Activated CD8-positive, alpha-beta T cell treated with anti-CD3 and anti-CD28 coated beads for 36 hours (primary cell): ENCODE data around the gene PDCD11. TPM values are rescaled to one million over a fixed set of nuclear protein-coding genes. Genes with fewer than 3 reads are reported as not detected.

Source experiments
- ATAC-seq: fragments of 200-7000 bp; cut with Tn5 transposase; one replicate; pipeline ENCODE4 v1.10.0; 2021; ENCODE audit warnings: mild to moderate bottlenecking, moderate library complexity
- CTCF ChIA-PET: fragments of 350-600 bp; sonication (Branson Sonifier 250); formaldehyde crosslinking; loops from one replicate; lab custom pipeline; 2021; ENCODE audit warnings: antibody characterized with exemption; lab: Charles Lee
- POLR2A ChIA-PET: fragments of 350-600 bp; sonication (Branson Sonifier 250); formaldehyde crosslinking; loops from one replicate; lab custom pipeline; 2021; ENCODE audit warnings: antibody characterized with exemption; lab: Charles Lee
- DNase-seq: peaks from one replicate; pipeline ENCODE4 v3.0.0-alpha.2; 2020
- H3K27ac Mint-ChIP-seq: one replicate; pipeline ENCODE4 v1.8.0; 2021; ENCODE audit warnings: mild to moderate bottlenecking, mixed read lengths
- H3K27me3 Mint-ChIP-seq: one replicate; pipeline ENCODE4 v1.8.0; 2021; ENCODE audit warnings: mixed read lengths
- H3K36me3 Mint-ChIP-seq: one replicate; pipeline ENCODE4 v1.8.0; 2021; ENCODE audit warnings: low read depth, mixed read lengths
- H3K4me1 Mint-ChIP-seq: one replicate; pipeline ENCODE4 v1.8.0; 2021; ENCODE audit warnings: low read depth, mixed read lengths
- H3K4me3 Mint-ChIP-seq: one replicate; pipeline ENCODE4 v1.8.0; 2021; ENCODE audit warnings: mild to moderate bottlenecking, moderate library complexity, mixed read lengths
- H3K9me3 Mint-ChIP-seq: one replicate; pipeline ENCODE4 v1.8.0; 2021; ENCODE audit warnings: mixed read lengths
- CTCF ChIP-seq: fragments of 200-600 bp; IDR thresholded peaks from one replicate; pipeline ENCODE4 v1.8.0; 2022; ENCODE audit warnings: antibody characterized with exemption, mild to moderate bottlenecking
- intact Hi-C: fragments of 100-400 bp; cut with micrococcal nuclease; formaldehyde crosslinking; loops from one replicate; pipeline ENCODE4 v1.10.0; 2022
- total RNA-seq, 2 experiments: library from RNA; stranded (reverse); gene quantifications; one replicate each; pipeline ENCODE4 v1.2.3, GENCODE V29; 2021

PDCD11 gene
- total RNA-seq, 2 experiments from 2014 or later, result 63.7 to 68.8 TPM

- no peak overlapping the region for H3K4me3 Mint-ChIP-seq
- no peaks in the 10 kb centered on the region for H3K9me3 Mint-ChIP-seq
- intact Hi-C loops, result loop anchor here (5.0 kb wide), 1 partner anchor 33 kb away; no protein-coding TSS in a partner anchor
- H3K36me3 Mint-ChIP-seq, result peaks cover 11% of the 10 kb centered on the region
- no peak for TF ChIP-seq CTCF
- no peak for ATAC-seq
- H3K27me3 Mint-ChIP-seq, result no peaks in the 10 kb centered on the region
- peaks cover 33% of the 10 kb centered on the region for H3K4me1 Mint-ChIP-seq
- CTCF ChIA-PET, result interaction anchor here (1.3 to 4.9 kb wide), 4 partner anchors 11 to 31 kb away, joined by 4 to 38 read pairs (median 6); no protein-coding TSS in a partner anchor
- POLR2A ChIA-PET, result interaction anchor here (0.5 to 1.6 kb wide), 4 partner anchors 8 to 1276 kb away, joined by 3 to 5 read pairs (median 3); no protein-coding TSS in a partner anchor
- H3K27ac Mint-ChIP-seq, result no peak overlapping the region
- DNase-seq, result no peak
Measured at GRCh38 chr10:103454026-103454425, 57.6 kb downstream of the PDCD11 start.

DNA sequence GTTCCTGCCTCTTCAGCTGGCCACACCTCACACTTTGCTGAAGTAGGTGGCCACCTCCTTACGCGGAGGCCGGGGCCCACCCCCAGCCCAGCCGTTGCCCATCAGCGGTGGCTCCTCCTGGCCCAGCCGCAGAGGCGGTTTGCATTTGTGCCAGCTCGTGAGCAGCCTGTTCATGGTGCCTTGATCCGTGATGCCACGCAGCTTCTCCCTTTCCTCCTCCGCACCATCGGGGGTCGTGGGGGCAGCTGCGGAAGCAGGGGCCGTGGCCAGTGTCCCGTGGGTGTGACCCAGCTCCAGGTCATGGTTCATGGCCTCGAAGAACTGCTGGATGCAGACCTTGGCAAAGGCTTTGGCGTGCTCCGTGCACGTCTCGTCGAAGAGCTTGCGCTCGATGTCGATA is 58.8 kb downstream of the PDCD11 start:
- ChIA-PET CTCF (interaction anchor here (1.0 to 2.2 kb wide), 4 partner anchors 26 to 138 kb away, joined by 3 to 6 read pairs (median 4); no protein-coding TSS in a partner anchor), POLR2A (interaction anchor here (1.0 to 1.6 kb wide), 3 partner anchors 10 to 37 kb away, joined by 3 to 5 read pairs (median 3); no protein-coding TSS in a partner anchor)
- Mint-ChIP-seq H3K27me3 (no peaks in the 10 kb centered on the region), H3K4me3 (no peak overlapping the region), H3K9me3 (no peaks in the 10 kb centered on the region), H3K27ac (no peak overlapping the region), H3K4me1 (peaks cover 28% of the 10 kb centered on the region), H3K36me3 (no peaks in the 10 kb centered on the region)
- intact Hi-C loops, result no loop called here
- ATAC-seq, result no peak
- DNase-seq, result no peak
- TF ChIP-seq CTCF, result no peak

GRCh38 chr10:103456074-103456660 is 59.7 kb downstream of the PDCD11 start:
- no peak for DNase-seq
- no peaks in the 10 kb centered on the region for H3K27me3 Mint-ChIP-seq
- no peak overlapping the region for H3K27ac Mint-ChIP-seq
- intact Hi-C loops, result no loop called here
- ATAC-seq, result no peak
- H3K4me1 Mint-ChIP-seq, result peaks cover 19% of the 10 kb centered on the region
- no peak overlapping the region for H3K4me3 Mint-ChIP-seq
- ChIA-PET POLR2A (interaction anchor here (1.0 kb wide), 1 partner anchor 12 kb away, joined by 3 read pairs; no protein-coding TSS in a partner anchor), CTCF (interaction anchor here (1.0 to 2.2 kb wide), 3 partner anchors 21 to 30 kb away, joined by 3 to 6 read pairs (median 4); no protein-coding TSS in a partner anchor)
- no peak for TF ChIP-seq CTCF
- H3K9me3 Mint-ChIP-seq, result no peaks in the 10 kb centered on the region
- no peaks in the 10 kb centered on the region for H3K36me3 Mint-ChIP-seq

DNA sequence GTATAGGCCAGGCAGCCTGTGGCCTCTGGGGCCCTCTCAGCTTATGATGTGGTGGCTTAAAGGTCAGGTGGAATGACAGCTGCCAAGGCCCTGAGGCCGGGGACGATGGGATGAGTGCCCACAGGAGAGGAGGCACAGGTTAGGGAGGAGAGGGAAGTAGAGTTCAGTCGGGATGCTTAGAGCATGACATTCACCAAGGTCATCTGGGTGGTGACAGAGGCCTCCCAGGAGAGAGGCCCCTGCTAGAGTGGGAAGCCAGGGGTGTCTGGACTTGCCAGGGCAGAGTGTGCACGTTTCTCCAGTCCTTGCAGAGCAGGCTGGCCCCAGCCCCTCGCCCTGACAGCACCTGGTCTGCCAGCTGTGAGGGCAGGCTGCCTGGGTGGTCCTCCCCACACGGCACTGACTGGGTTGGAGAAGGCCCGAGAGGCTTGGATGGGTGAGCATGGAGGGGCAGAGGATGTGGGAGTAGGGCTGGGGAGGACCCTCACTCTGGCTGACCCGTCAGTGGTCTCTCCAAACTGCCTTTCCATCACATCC is 60.8 kb downstream of the PDCD11 start:
- H3K36me3 Mint-ChIP-seq, result no peaks in the 10 kb centered on the region
- ChIA-PET CTCF (no interaction called here), POLR2A (no interaction called here)
- DNase-seq, result no peak
- no peaks in the 10 kb centered on the region for H3K27me3 Mint-ChIP-seq
- intact Hi-C loops, result no loop called here
- H3K9me3 Mint-ChIP-seq, result no peaks in the 10 kb centered on the region
- ATAC-seq, result no peak
- peaks cover 15% of the 10 kb centered on the region for H3K4me1 Mint-ChIP-seq
- no peak for TF ChIP-seq CTCF
- no peak overlapping the region for H3K27ac Mint-ChIP-seq
- no peak overlapping the region for H3K4me3 Mint-ChIP-seq
